ENCODE results near the gene ACIN1. TPM values are rescaled to one million over a fixed set of nuclear protein-coding genes. Genes with fewer than 3 reads are reported as not detected.

ACIN1 gene
- total RNA-seq, 1 experiment from 2014 or later: 69.7 TPM

DNA sequence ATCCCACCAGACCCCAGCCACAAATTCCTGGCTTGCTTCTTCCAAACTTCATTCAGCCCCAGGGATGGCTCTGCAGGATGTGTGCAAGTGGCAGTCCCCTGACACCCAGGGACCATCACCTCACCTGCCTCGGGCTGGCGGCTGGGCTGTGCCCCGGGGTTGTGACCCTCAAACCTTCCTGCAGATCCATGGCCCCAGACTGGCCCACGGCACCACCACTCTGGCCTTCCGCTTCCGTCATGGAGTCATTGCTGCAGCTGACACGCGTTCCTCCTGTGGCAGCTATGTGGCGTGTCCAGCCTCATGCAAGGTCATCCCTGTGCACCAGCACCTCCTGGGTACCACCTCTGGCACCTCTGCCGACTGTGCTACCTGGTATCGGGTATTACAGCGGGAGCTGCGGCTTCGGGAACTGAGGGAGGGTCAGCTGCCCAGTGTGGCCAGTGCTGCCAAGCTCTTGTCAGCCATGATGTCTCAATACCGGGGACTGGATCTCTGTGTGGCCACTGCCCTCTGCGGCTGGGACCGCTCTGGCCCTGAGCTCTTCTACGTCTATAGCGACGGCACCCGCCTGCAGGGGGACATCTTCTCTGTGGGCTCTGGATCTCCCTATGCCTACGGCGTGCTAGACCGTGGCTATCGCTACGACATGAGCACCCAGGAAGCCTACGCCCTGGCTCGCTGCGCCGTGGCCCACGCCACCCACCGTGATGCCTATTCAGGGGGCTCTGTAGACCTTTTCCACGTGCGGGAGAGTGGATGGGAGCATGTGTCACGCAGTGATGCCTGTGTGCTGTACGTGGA is 52.6 kb downstream of the ACIN1 start, which contains the start of gene PSMB11:
Gene PSMB11 (plus strand): TSS at position 51 of the 804 bp plus-strand sequence. CDS start 14 bp downstream, at position 65.
- in situ Hi-C loops (cut with HindIII; ENCODE audit: low pct_unique_long_range_greater_than_20kb, low sequenced_read_pairs): no loop called here
- DNase-seq (ENCODE audit: low read depth, low spot score): no peak

DNA sequence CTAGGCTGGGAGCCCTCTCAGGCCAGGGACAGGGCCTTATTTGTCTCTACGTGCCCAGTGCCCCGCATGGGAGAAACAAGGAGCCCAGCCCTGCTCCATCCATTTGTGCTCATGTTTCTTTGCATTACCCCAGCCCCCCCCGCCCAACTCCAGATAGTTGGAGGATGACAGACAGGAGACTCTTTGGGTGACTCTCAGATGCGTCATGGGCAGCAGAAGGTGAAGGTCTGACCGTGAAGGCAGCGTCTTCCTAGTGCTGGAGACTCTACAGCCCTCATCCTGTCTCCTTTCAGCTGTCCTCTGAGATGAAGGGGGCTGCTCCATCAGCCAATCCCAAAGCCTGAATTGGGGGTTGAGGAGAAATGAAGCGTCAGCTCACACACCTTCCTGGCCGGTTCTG is 53.2 kb downstream of the ACIN1 start:
- DNase-seq (ENCODE audit: low read depth, low spot score): no peak
- in situ Hi-C loops (cut with HindIII; ENCODE audit: low pct_unique_long_range_greater_than_20kb, low sequenced_read_pairs): no loop called here

DNA sequence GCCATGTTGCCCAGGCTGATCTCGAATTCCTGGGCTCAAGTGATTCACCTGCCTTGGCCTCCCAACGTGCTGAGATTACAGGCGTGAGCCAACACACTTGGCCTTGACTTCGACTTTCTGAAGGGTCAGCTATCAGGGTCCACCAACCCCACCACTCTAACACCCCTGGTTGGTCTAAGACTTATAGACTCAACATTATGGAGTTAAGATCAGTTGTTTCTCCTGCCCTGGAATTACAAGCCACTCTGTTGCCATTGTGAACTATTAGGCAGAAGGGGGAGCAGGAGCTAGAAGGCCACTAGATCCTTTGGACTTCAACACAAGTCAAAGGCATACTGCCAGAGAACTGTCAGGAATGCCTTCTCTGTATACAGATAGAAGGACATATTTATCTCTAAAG is 54.8 kb downstream of the ACIN1 start:
- in situ Hi-C loops (cut with HindIII; ENCODE audit: low pct_unique_long_range_greater_than_20kb, low sequenced_read_pairs): no loop called here
- no peak for DNase-seq (ENCODE audit: low read depth, low spot score)

DNA sequence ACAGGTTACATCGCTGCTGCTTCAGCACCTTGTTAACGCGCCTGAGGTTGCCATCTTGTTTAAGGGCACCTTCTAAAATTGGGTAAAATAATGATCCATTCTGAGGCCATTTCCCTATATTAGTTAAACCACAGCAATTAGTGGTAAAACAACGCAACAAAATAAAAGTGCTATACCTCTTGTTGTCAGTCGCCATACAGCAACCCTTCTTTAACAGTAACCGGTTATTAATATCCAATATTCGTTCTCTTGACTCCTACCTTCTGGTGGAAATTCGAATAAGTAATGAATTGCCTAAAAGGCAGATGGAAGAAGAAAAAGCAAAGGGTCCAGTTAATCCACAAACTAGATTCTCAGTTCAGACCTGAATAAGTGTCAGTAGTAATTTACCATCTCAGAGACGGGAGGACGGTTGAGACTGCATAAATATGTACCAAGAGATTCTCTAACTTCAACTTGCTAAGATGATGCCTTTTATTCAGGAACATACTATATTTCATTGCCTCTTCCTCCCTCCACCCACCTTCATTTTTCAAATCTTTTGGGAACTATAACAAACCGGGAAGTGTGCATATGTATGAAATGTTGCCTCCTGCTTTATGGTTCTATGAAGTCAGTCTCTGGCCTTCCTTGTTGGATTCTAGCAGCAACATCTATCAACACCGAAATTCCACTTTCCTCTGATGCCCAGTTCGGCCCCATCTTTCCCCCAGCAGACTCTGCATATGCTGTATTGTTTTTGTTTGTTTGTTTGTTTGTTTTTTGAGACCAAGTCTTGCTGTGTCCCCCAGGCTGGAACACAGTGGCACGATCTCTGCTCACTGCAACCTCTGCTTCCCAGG is 59.4 kb downstream of the ACIN1 start:
- no peak for DNase-seq (ENCODE audit: low read depth, low spot score)
- in situ Hi-C loops (cut with HindIII; ENCODE audit: low pct_unique_long_range_greater_than_20kb, low sequenced_read_pairs): no loop called here

DNA sequence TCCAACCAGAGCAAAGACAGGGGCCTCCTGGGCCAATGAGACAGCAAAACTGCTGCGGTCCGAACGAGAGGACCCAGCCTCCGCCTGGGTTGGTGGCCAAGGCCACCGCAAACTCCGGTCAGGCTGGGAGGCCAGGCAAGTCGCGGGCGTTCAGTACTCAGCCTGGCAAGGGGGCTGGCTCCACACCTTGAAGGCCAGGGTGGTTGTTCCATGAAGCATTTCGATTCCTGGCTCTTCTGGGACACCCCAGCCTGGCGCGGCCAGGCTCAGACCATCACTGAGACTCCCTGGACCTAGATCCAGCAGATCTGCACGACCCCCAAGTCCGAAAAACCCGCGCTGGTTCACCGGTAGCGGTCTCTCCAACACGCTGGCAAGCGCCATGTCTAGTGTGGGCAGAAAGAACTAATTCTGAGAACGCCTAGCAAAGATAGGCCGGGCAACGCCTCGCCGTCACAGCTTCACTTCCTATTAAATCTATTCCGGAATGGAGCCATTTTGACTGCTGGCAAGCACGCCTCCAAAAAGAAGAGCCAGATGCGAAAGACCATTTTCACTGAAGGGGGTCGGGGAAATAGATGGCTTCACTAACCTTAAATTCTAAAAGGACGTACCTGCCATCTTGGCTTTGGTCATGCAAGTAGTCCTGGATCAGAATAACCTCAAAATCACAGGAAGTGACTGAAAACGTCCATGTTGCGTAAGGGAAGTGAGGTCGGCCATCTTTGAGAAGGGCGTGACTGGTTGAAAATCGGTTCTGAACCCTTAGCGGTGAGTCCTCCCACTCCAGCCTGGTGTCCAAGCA is 60.2 kb downstream of the ACIN1 start, which contains the start of gene PSMB5:
Gene PSMB5 (minus strand): TSS at position 403 of the 805 bp plus-strand sequence. CDS start 19 bp downstream, at position 384.
- peak; percentile 96 for DNase-seq (ENCODE audit: low read depth, low spot score)
- in situ Hi-C loops (cut with HindIII; ENCODE audit: low pct_unique_long_range_greater_than_20kb, low sequenced_read_pairs): no loop called here

DNA sequence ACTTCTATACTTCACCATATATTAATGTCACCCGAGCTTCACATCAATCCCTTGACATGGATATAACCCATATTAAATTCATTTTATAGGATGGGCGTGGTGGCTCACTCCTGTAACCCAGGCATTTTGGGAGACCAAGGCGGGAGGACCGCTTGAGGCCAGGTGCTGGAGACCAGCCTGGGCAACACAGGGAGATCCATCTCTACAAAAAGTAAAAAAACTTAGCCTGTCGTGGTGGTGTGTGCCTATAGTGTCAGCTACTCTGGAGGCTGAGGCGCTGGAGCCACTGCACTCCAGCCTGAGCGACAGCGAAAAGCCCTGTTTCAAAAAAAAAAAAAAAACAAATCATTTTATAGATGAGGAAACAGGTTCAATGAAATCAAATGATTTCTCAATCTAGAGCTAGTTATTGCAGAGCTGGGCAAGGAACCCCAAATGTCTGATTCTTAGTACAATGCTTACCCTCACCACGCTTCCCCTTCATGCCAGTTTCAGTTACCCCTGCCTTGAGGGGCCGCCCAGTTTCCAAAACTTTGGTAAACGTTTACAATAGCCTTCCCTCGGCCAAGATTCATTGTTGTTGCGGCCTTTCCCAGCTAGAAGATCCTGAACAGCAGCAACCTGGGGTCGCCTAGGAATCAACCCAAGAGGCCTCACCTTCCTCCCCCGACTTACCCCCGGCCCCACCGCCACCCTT is 61.0 kb downstream of the ACIN1 start:
- DNase-seq (ENCODE audit: low read depth, low spot score): no peak
- in situ Hi-C loops (cut with HindIII; ENCODE audit: low pct_unique_long_range_greater_than_20kb, low sequenced_read_pairs): no loop called here

DNA sequence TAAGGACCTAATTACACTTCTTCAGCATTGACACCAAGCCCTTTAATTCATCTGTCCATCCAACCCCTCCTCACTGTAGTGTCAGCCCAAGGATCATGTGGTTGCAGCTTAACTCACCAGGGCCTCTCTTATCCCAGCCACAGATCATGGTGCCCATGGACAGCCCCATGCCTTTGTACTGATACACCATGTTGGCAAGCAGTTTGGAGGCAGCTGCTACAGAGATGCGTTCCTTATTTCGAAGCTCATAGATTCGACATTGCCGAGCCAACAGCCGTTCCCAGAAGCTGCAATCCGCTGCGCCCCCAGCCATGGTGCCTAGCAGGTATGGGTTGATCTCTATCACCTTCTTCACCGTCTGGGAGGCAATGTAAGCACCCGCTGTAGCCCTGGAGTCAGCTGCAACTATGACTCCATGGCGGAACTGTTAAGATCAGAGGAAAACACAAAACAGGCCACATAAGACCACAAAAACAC is 61.6 kb downstream of the ACIN1 start:
- DNase-seq (ENCODE audit: low read depth, low spot score): no peak
- in situ Hi-C loops (cut with HindIII; ENCODE audit: low pct_unique_long_range_greater_than_20kb, low sequenced_read_pairs): no loop called here

DNA sequence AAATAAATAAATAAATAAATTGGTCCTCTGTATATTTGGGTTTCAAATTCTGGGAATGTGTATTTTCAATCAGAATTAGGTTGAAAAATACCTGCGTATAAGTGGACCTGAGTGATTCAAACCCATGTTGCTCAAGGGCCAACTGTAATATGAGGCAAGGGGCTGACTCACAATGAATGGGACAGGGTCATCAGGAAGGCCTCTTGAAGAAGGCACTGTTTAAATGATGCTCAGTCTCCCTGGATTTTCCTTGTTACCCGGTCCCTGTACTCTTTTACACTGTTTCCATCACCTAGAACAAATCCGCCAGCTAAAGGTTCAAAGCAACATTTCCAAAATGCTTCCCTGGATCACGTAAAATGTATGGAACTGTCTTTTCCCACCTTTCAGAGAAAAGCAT is 64.0 kb downstream of the ACIN1 start:
- in situ Hi-C loops (cut with HindIII; ENCODE audit: low pct_unique_long_range_greater_than_20kb, low sequenced_read_pairs): no loop called here
- no peak for DNase-seq (ENCODE audit: low read depth, low spot score)

DNA sequence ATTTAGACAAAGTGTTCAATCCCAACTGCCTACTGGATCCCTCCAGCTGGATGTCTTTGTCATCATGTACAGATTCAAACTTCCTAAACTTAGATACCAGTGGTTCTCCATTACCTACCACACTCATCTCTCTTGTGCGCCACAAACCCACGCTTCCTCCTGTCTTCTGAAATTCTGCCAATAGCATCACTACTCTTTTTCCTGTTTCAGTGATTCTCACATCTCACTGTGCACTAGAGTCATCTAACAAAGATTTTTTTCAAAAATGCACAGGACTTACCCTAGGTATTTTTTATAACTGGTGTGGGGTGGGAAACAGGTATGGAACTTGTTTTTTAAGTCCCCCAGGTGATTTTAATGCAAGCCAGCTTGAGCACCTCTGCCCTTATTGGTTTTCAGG is 66.1 kb downstream of the ACIN1 start:
- no peak for DNase-seq (ENCODE audit: low read depth, low spot score)

DNA sequence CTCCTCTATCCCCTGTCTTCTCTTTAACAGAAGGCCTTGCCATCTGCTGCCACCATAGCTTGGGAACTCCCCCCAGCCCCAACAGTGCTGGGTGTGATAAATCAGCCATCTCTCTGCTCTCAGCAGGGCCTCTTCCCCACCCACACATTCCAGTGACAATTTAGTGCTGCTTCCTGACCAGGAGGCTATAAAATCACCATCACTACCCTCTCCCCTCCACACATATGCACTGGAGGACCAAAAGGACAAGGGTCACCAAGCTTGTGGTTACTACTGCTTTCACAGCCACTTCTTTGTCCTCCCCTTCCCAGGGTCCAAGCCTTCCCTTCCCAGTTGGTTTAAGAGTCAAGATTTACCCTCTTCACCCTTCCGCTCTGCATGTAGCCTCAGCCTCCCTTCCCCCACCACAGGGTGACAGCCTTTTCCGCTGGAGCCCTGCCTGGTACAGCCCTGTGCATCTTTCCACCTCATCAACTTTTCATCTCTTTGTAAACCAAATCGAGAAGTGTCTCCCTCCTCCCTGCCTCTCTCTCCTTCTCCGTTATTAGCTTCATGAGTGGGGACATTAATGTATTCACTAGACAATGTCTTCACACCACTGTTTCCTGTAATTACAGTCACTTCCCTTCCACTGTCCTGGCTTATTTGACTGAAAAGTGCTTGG is 69.7 kb downstream of the ACIN1 start:
- in situ Hi-C loops (cut with HindIII; ENCODE audit: low pct_unique_long_range_greater_than_20kb, low sequenced_read_pairs): no loop called here
- no peak for DNase-seq (ENCODE audit: low read depth, low spot score)

More for the DNA sequence above, 66.1 kb downstream of the ACIN1 start:
- in situ Hi-C loops (cut with HindIII; ENCODE audit: low pct_unique_long_range_greater_than_20kb, low sequenced_read_pairs): no loop called here

DNA sequence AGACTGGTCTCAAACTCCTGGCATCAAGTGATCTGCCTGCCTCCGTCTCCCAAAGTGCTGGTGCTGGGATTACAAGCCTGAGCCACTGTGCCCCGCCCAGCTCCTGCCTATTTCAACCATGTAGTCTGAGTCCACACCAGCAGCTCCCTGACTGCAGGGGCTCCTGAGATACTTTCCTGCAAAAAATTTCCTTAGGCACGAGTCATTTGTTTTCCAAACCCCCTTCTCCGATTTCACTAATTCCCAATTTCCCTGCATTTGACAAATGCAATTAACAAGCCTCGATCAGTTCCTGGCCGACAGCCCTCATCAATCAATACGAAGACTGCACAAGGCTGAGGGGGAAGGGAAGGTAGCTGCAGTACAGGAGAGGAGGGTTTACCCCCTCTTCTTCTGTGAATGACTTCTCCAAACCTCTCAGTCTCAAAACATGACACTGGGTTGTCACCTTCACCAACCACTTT is 70.3 kb downstream of the ACIN1 start:
- DNase-seq (ENCODE audit: low read depth, low spot score): no peak
- in situ Hi-C loops (cut with HindIII; ENCODE audit: low pct_unique_long_range_greater_than_20kb, low sequenced_read_pairs): no loop called here

DNA sequence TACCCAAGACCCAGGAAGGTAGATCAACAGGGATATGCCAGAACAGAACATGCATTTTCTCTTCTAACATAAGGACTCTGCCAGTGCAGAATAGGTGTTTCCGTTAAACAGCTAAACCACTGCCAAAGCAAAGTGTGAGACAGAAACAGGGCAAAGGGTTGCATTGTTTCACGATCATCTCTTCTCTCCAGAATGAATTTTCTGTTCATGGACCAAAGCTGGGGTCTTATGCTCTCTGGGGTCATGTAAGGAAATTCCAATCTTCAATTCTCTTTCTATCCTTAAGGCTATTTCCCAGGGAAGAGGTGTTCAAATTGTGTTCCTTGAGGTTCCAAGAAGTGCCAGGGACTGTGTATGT is 71.2 kb downstream of the ACIN1 start:
- in situ Hi-C loops (cut with HindIII; ENCODE audit: low pct_unique_long_range_greater_than_20kb, low sequenced_read_pairs): no loop called here
- DNase-seq (ENCODE audit: low read depth, low spot score): no peak

DNA sequence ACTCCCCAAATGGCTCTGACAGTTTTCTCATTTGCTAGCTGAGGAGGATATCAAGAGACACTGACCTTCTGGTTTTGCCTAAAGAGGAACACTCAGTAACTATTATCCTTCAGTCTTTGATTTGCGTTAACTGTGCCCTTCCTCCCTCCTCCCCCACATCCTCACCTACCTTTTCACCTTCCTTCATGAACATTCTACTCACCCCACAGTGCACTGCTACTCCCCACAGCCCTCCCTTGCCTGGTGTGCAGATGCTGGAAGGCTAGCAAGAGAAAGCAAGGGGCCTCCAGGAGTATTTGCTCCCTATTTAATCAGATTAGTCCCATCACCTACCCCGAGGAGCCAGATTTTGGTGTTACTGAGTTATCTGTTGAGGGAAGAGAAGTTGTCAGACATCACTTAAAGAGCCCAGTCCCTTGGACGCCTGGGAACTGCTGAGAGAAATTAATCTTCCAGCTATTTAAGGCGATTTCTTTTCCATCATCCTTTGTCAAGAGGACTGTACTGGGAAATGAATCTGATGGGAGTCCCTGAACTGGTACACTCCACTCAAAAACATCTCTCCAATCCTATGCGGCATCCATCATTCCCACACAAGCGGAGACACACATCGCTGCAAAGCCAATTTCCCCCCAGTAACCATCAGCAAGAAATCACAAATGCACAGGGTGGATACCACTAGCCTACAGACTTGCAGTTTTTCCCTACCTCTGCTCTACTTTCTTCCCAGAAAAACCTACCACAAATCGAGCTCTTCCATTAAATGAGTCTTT is 71.7 kb downstream of the ACIN1 start:
- in situ Hi-C loops (cut with HindIII; ENCODE audit: low pct_unique_long_range_greater_than_20kb, low sequenced_read_pairs): no loop called here
- DNase-seq (ENCODE audit: low read depth, low spot score): no peak

DNA sequence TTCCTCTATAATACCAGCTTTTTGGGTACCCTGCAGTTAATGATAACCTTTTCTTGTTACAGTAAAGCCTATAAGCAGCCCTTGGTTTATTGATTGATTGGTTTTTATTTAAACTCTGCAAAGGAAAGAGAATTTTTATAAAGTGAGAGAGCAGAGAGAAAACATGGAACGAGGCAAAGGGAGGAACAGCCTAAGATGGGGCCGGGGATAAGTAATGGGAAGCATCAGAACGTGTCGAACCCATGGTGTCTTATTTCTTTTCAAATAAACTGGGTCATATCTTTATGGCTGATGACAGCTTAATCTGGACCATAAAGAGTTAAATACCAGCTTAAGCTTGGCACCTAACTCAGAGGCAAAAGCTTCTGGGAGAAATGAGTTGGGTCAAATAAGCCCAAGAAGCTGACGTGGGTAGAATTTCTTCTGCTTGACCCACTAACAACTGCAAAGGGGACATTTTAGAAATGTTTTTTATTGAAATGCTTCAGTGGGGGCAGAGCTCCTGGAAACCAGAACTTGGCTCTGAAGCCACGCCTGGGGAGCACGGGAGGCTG is 73.0 kb downstream of the ACIN1 start:
- in situ Hi-C loops (cut with HindIII; ENCODE audit: low pct_unique_long_range_greater_than_20kb, low sequenced_read_pairs): no loop called here
- no peak for DNase-seq (ENCODE audit: low read depth, low spot score)

DNA sequence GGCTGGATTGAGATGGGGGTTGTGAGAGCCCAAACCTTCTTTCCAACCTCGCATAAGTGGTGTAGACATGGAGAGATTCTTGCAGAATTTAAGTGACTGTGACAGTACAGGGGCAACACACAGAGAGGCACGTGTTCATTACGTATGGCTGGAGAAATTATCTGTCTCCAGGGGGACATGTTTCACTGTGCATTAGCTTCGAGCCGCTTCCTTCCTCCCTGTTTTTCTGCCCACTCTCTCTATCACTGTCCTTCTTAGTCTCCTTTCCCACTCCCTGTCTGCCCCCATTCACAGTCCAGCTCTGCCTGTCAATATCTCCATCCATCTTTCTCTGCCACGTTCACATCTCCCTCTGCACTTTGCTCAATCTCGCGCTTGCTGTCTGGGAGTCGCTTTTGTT is 73.5 kb downstream of the ACIN1 start:
- no peak for DNase-seq (ENCODE audit: low read depth, low spot score)
- in situ Hi-C loops (cut with HindIII; ENCODE audit: low pct_unique_long_range_greater_than_20kb, low sequenced_read_pairs): no loop called here

Measured in SK-MEL-5 (cell line).